NT2/D1 (cell line): ENCODE results near the gene ADCY9.

Experiments
- DNase-seq: peaks from one replicate; pipeline ENCODE4 v3.0.0-alpha.2; 2011; ENCODE audit warnings: low read depth, low spot score
- H3K27me3 ChIP-seq: 2 replicates; pipeline ENCODE4 v1.6.0; 2011; ENCODE audit warnings: mild to moderate bottlenecking; ENCODE audit not compliant: insufficient read length, insufficient read depth
- H3K36me3 ChIP-seq: 2 replicates; pipeline ENCODE4 v1.6.1; 2011; ENCODE audit warnings: mild to moderate bottlenecking, low read length, mixed read lengths; ENCODE audit not compliant: insufficient read depth, insufficient read length
- H3K4me1 ChIP-seq: 2 replicates; pipeline ENCODE4 v1.5.1; 2011; ENCODE audit not compliant: insufficient read depth, insufficient read length
- H3K4me3 ChIP-seq: 2 replicates; pipeline ENCODE4 v1.5.1; 2011; ENCODE audit warnings: low read depth; ENCODE audit not compliant: insufficient read length
- H3K9ac ChIP-seq: 2 replicates; pipeline ENCODE4 v1.6.0; 2011; ENCODE audit warnings: low read depth; ENCODE audit not compliant: insufficient read length
- H3K9me3 ChIP-seq: 2 replicates; pipeline ENCODE4 v1.5.1; 2011; ENCODE audit warnings: mild to moderate bottlenecking, low read length; ENCODE audit not compliant: insufficient read depth
- SUZ12 ChIP-seq: IDR thresholded peaks from 2 replicates; pipeline ENCODE4 v1.6.1; 2011; ENCODE audit not compliant: insufficient read length, insufficient read depth; ENCODE audit errors: extremely low read depth
- YY1 ChIP-seq: IDR thresholded peaks from 2 replicates; pipeline ENCODE4 v1.6.1; 2011; ENCODE audit not compliant: insufficient read length, insufficient read depth
- ZNF274 ChIP-seq: IDR thresholded peaks from 2 replicates; pipeline ENCODE4 v1.6.1; 2011; ENCODE audit warnings: mild to moderate bottlenecking, low read depth, low read length

Gene ADCY9

GRCh38 chr16:4152267-4152666, 36.0 kb upstream of the ADCY9 start:
- DNase-seq = no peak
- H3K27me3 ChIP-seq = no peaks in the 10 kb centered on the region
- H3K36me3 ChIP-seq = no peaks in the 10 kb centered on the region
- H3K9me3 ChIP-seq = no peaks in the 10 kb centered on the region
- peaks cover 4% of the 10 kb centered on the region for H3K4me1 ChIP-seq
- TF ChIP-seq SUZ12 (no peak), YY1 (no peak)
- no peak overlapping the region for H3K9ac ChIP-seq
- H3K4me3 ChIP-seq = no peak overlapping the region

GRCh38 chr16:4147236-4147635, 31.0 kb upstream of the ADCY9 start:
- no peaks in the 10 kb centered on the region for H3K9me3 ChIP-seq
- no peak overlapping the region for H3K9ac ChIP-seq
- TF ChIP-seq YY1 = no peak
- TF ChIP-seq ZNF274 = no peak
- no peak for TF ChIP-seq SUZ12
- H3K27me3 ChIP-seq = no peaks in the 10 kb centered on the region
- peaks cover 4% of the 10 kb centered on the region for H3K4me1 ChIP-seq
- no peak for DNase-seq
- H3K36me3 ChIP-seq = no peaks in the 10 kb centered on the region
- H3K4me3 ChIP-seq = no peak overlapping the region

GRCh38 chr16:4142268-4142667, 26.0 kb upstream of the ADCY9 start:
- peaks cover 22% of the 10 kb centered on the region for H3K27me3 ChIP-seq
- DNase-seq = no peak
- 0 out of 2 replicates have a peak, but pooled peaks cover 6% of the 10 kb centered on the region for H3K9me3 ChIP-seq
- H3K36me3 ChIP-seq = no peaks in the 10 kb centered on the region
- no peak overlapping the region for H3K9ac ChIP-seq
- TF ChIP-seq ZNF274 = no peak
- TF ChIP-seq YY1 = no peak
- no peak for TF ChIP-seq SUZ12
- peaks cover 2% of the 10 kb centered on the region for H3K4me1 ChIP-seq
- no peak overlapping the region for H3K4me3 ChIP-seq

GRCh38 chr16:4141604-4142003, 25.4 kb upstream of the ADCY9 start:
- Histone ChIP-seq H3K27me3 (peaks cover 29% of the 10 kb centered on the region), H3K4me1 (peaks cover under 1% of the 10 kb centered on the region), H3K36me3 (no peaks in the 10 kb centered on the region), H3K4me3 (no peak overlapping the region), H3K9ac (no peak overlapping the region), H3K9me3 (0 out of 2 replicates have a peak, but pooled peaks cover 6% of the 10 kb centered on the region)
- no peak for DNase-seq
- TF ChIP-seq ZNF274 = no peak
- TF ChIP-seq YY1 = no peak
- TF ChIP-seq SUZ12 = no peak

GRCh38 chr16:4140652-4141051, 24.4 kb upstream of the ADCY9 start:
- H3K4me1 ChIP-seq = peaks cover 4% of the 10 kb centered on the region
- peaks cover 38% of the 10 kb centered on the region for H3K27me3 ChIP-seq
- H3K36me3 ChIP-seq = no peaks in the 10 kb centered on the region
- no peak overlapping the region for H3K9ac ChIP-seq
- no peak for DNase-seq
- H3K9me3 ChIP-seq = 0 out of 2 replicates have a peak, but pooled peaks cover 6% of the 10 kb centered on the region
- H3K4me3 ChIP-seq = no peak overlapping the region
- TF ChIP-seq YY1 (no peak), ZNF274 (no peak), SUZ12 (no peak)

- peaks cover 45% of the 10 kb centered on the region for H3K27me3 ChIP-seq
- peaks cover 4% of the 10 kb centered on the region for H3K4me1 ChIP-seq
- 0 out of 2 replicates have a peak, but pooled peaks cover 6% of the 10 kb centered on the region for H3K9me3 ChIP-seq
- no peak for DNase-seq
- no peak overlapping the region for H3K9ac ChIP-seq
- no peaks in the 10 kb centered on the region for H3K36me3 ChIP-seq
- TF ChIP-seq SUZ12 (no peak), YY1 (no peak), ZNF274 (no peak)
- no peak overlapping the region for H3K4me3 ChIP-seq
Observed at GRCh38 chr16:4139968-4140367, 23.7 kb upstream of the ADCY9 start.

- no peak overlapping the region for H3K9ac ChIP-seq
- TF ChIP-seq SUZ12 = no peak
- TF ChIP-seq ZNF274 = no peak
- TF ChIP-seq YY1 = no peak
Observed at GRCh38 chr16:4138713-4139112, 22.5 kb upstream of the ADCY9 start.

GRCh38 chr16:4137438-4137837, 21.2 kb upstream of the ADCY9 start:
- DNase-seq = no peak
- no peak overlapping the region for H3K4me3 ChIP-seq
- peaks cover 69% of the 10 kb centered on the region for H3K27me3 ChIP-seq
- no peaks in the 10 kb centered on the region for H3K36me3 ChIP-seq
- H3K4me1 ChIP-seq = peaks cover 13% of the 10 kb centered on the region
- 0 out of 2 replicates have a peak, but pooled peaks cover 6% of the 10 kb centered on the region for H3K9me3 ChIP-seq
- no peak overlapping the region for H3K9ac ChIP-seq
- TF ChIP-seq SUZ12 = no peak
- no peak for TF ChIP-seq YY1
- TF ChIP-seq ZNF274 = no peak

More at GRCh38 chr16:4138713-4139112, 22.5 kb upstream of the ADCY9 start:
- peaks cover 9% of the 10 kb centered on the region for H3K4me1 ChIP-seq
- H3K36me3 ChIP-seq = no peaks in the 10 kb centered on the region
- no peak for DNase-seq
- H3K4me3 ChIP-seq = no peak overlapping the region
- H3K27me3 ChIP-seq = peaks cover 56% of the 10 kb centered on the region
- 0 out of 2 replicates have a peak, but pooled peaks cover 6% of the 10 kb centered on the region for H3K9me3 ChIP-seq
